CD4-positive, alpha-beta T cell treated with Interleukin-6 at 100 ng/mL for 8 hours (primary cell): ENCODE data around the gene HUNK.
"Not testable (repeated sequence)": the region's sequence is repeated elsewhere in the genome, so short reads cannot be mapped to it uniquely, and the experiment has no call there.

Experiments used
- DNase-seq: peaks from one replicate; pipeline ENCODE4 v3.0.0-alpha.2; 2020; ENCODE audit warnings: mixed read lengths, low spot score

Gene HUNK

DNA sequence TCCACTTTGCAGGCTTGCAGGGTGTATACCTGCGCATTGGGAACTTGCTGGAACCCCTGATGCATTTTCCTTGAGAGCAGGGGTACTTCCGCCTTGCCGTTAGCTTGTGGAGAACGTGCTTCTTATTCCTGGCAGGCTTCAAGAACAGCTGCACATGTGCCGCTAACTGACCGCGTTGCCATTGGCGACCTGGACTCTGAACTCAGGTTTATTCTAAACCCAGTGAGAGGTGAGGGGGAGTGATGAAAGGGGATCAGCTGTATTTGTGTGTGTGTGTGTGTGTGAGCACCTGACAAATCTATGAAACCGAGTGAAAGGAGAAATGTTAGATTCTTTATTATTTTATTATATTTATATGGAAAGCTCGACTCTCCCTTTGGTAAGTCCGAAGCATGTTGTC is 128.6 kb downstream of the HUNK start:
- no peak for DNase-seq

DNA sequence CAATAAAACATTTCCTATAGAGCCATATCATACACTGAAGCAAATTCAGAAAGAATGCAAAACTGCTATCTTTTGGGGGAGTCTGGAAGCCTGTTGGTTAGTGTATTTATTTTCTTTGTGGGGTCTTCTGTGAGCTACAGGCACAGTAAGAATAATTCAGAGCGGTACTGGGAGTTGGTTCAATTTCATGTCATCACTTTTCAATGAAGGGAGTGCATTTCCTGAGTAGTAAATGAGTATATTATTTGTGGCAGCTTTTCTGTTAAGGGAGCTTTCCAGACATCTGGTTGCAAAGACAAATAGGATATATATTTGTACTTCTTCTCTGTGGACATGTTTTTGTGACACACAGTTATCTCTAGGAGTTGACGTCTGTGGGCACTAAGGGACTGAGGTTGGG is 130.6 kb downstream of the HUNK start:
- no peak for DNase-seq

DNA sequence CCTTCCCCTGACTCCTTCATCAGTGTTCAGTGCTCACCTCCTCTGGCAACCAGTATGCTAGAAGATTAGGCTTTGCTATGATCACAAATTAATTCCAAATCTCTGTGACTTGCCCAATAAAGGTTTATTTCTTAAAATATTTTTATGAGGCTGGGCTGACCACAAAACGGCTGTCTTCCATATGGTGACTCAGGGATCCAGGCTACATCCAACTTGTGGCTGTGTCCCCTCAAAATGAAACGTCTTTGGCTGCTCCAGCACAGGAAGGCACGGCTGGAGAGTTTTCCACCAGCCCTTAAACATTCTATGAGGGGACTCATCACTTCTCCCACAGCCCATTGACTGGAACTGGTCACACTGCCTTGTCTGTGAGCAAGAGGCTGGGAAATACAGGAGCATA is 131.5 kb downstream of the HUNK start:
- DNase-seq = no peak

DNA sequence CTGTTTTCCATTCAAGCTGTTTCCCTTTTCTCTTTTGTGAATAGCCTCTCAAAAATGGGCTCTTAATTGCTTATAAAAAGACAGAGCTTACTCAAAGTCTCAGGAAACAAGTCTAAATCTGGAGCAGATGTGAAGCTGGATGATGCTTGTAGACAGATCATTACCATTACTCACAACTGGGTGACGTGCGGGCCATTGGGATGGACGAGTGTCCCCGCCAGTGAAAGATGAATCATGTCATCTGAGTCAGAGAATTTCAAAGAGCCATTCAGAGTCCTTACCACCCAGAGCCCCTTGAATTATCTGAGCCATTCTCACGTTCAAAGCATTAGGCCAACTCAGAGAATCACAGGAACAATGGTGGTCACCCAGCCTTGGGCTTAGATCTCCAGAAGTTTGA is 134.6 kb downstream of the HUNK start:
- DNase-seq = no peak

DNA sequence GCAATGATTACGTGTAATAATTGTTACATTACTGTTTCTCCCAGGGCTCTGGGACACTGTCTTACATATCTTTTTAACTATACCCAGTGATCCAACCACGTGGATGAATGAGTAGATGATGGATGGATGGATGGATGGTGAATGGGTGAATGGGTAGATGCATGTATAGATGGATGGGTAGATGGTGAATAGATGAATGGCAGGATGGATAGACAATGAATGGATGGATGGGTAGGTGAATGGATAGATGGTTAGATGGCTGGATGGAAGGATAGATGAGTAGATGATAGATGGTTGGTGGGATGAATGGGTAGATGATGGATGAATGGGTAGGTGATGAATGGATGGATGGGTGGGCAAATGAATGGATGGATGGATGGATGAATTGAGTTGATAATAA is 135.9 kb downstream of the HUNK start:
- DNase-seq = no peak

DNA sequence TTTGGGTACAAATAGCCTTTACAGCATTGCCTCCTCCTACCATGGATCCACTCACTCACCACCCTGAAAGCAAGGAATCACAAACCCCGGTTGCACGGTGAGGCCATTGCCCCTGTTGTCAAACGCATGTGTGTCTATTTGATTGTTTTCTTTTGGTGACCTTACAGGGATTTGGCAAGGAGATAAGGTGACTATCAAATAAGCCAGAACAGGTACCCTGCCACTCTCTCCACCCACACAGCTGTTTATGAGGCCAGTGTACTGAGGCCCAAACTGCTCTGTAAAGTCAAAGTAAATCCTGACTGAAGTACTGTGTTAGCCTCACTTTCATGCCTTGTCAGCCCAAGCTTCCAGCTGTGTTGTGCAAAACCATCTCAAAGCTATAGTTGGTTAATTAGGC is 136.4 kb downstream of the HUNK start:
- no peak for DNase-seq

DNA sequence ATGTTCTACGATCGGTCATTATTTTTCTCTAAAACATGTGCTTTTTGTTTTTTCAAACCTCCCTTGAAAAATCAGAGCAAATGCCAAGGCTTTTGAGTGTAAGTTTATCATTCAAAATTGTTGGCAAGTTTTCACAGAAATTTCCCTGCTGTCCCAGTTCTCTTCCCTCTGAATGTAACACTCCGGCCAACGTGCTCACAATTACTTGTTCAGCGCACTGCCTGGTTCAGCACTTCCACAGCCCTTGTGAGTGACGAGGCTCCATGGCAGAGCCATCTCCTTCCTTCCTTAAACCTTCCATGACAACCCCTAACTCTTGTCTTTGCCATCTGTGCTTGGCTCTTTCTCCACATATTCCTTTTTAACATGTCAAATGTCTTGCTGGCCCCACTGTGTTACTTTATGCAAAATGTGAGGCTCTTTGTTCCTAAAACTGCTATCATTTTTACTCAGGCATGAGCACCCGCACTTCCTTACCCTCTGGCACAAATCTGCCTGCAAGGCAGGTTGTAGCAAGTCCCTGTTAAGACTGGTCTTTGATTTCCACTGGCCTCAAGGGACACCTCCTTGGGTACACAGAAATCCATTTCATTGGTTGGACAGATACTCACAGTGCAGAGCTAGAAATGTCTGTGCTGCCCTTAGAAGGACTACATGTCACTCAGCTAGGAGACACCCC is 142.8 kb downstream of the HUNK start:
- no peak for DNase-seq

DNA sequence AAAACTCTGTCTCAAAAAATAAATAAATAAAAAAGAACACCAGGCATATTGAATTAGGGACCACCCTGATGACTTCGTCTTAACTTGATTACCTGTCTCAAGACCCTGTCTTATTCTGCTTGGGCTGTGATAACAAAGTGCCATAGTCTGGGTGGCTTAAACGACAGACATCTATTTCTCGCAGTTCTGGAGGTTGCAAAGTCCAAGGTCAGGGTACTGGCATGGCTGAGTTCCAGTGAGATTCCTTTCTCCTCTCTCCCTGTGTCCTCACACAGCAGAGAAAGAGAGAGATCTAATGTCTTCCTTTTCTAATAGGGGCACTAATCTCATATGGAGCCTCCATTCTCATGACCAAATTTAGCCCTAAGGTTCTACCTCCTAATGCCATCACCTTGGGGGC is 145.6 kb downstream of the HUNK start:
- DNase-seq = no peak

DNA sequence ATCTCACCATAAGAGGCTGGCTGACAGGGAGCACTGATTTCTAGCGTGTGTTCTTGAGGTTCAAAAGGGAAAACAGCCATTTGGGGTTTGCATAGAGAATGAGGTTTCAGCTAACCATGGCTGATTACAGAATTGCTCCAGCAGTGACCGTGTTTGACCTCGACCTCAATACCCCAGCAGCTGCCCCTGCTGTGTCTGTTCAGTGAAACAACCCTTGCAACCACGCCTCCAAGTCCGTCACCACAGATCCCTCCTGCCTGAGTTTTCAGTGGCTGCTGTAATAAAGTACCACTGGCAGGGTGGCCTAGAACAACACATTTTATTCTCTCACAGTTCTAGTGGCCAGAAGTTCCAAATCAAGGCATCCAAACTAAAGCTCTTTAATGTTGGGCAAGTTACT is 147.7 kb downstream of the HUNK start:
- DNase-seq = no peak

DNA sequence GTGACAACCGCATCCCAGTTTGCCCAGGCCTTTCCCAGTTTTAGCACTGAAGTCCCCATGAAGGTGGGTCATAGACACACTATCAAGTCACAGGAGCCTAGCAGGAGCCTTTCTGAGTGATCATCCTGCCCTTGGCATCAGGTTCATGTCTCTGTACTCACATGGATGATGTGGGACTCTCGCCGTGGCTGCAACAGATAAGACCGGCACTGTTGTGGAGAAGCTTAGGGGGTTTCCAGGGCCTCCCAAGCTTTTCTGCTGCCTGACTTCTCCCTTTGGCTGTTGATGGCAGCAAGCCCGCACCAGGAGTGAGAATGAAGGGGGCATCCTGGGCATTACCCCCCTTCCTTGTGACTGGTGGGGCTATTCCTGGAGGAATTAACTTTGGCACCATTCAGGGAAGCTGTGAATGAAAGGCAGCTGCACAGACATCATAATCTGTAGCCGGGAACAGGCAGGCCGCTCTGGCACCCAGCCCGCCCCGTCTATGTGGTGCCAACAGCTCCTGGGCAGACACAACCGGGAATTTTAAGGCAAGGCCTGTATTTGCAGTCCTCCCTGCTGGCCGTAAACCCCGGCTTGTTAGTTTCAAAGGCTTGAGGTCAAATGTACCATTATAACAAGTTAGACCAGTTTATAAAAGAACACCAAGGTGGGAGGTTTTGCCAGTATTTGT is 148.6 kb downstream of the HUNK start:
- no peak for DNase-seq

DNA sequence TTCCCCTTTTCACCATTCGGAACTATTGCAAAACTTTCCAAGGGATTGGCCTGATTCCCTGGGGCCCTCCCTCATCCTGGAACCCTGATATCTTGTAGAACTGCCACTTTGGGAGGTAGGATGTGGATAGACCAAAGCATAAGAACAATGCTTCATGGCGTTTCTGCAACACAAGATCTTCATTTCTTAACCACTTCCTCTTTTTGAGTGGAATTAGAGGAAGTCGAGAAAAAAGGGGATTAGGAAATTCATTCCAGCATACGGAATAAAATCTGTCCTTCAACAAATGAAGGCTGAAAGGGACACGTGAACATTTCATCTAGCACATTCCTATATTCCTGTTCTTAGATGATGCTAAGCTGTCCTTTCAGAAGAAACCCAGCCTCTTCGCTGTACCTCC is 149.3 kb downstream of the HUNK start:
- DNase-seq = no peak

DNA sequence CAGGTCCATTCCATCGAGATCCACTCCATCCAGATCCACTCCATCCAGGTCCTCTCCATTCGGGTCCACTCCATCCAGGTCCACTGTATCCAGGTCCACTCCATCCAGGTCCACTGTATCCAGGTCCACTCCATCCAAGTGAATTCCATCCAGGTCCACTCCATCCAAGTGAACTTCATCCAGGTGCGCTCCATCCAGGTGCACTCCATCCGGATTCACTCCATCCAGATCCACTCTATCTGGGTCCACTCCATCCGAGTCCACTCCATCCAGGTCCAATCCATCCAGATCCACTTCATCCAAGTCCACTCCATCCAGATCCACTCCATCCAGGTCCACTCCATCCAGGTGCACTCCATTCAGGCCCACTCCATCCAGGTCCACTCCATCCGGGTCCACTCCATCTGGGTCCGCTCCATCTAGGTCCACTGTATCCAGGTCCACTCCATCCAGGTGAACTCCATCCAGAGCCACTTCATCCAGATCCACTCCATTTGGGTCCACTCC is 157.4 kb downstream of the HUNK start:
- no peak for DNase-seq

DNA sequence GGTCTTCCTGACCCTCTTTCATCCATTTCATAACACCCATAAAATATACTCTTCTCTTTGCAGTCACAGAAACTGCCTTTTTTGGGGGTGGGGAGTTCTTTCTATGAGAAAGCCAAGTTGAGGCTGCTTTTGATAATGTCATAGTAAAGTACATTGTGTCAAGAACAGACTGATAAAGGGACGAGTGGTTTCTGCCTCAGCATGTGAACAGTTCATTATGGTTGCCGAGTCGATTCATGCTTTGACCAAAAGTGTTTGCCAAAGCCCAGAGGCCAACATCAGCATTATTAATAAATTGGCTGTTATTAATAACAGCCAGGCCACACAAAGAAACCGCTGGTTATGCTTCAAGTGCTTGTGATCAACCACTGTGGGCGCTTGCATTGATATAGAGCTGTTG is 162.0 kb downstream of the HUNK start:
- no peak for DNase-seq

DNA sequence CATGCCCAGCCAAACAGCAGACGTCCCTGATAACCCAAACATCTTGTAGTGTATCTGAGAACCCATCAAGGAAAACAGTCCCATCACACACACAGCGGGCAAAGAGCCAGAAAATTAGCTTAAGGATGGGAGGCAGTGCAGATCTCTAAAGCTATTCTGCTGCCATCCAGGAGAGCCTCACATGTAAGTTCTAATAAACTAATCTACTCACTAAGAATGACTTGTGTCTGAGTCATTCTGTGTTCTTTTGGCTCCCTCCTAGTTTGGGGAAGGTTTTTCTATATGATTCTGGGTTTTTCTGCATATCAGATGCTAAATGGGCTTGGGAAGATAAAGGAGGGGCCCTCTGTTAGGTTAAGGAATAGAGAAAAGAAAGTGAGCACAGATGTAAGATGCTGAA is 162.8 kb downstream of the HUNK start:
- DNase-seq = no peak

DNA sequence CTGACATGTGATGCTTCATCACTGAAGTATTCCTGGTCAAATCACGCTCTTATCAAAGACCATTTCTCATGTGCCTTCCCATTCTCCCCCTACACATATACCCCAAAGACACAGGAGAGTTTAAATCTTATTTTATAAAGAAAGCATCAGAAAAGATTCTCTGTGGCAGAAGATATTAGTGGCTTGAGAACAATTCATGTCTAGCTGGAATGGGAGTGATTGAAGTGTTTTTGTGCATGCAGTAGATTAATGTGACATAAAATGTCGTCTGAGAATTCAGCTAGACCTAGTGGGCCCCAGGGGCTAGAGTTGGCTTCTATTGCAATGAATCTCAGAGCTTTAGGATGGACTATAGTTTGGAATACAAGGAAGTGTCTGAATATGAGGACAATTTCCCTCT is 163.9 kb downstream of the HUNK start:
- DNase-seq = no peak

DNA sequence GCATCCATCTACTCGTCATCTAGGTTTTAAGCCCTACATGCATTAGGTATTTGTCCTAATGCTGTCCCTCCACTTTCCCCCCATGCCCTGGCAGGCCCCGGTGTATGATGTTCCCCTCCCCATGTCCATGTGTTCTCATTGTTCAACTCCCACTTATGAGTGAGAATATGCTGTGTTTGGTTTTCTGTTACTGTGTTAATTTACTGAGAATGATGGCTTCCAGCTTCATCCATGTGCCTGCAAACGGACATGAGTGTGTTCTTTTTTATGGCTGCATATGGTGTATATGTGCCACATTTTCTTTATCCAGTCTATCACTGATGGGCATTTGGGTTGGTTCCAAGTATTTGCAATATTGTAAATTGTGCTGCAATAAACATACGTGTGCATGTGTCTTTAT is 165.9 kb downstream of the HUNK start:
- DNase-seq = not testable (repeated sequence)

DNA sequence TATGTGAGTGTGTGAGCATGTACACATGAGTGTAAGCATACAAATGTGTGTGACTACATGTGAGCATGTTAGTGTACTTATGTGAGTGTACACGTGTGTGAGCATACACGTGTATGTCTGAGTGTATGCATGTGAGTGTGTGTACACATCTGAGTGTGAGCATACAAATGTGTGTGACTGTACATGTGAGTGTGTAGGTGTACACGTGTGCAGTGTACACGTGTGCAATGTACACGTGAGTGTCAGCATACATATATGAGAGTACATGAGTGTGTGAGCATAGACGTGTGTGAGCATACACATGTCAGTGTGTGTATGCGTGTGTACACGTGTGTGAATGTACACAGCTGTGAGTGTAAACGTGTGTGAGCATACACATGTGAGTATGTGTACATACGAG is 170.6 kb downstream of the HUNK start:
- no peak for DNase-seq

DNA sequence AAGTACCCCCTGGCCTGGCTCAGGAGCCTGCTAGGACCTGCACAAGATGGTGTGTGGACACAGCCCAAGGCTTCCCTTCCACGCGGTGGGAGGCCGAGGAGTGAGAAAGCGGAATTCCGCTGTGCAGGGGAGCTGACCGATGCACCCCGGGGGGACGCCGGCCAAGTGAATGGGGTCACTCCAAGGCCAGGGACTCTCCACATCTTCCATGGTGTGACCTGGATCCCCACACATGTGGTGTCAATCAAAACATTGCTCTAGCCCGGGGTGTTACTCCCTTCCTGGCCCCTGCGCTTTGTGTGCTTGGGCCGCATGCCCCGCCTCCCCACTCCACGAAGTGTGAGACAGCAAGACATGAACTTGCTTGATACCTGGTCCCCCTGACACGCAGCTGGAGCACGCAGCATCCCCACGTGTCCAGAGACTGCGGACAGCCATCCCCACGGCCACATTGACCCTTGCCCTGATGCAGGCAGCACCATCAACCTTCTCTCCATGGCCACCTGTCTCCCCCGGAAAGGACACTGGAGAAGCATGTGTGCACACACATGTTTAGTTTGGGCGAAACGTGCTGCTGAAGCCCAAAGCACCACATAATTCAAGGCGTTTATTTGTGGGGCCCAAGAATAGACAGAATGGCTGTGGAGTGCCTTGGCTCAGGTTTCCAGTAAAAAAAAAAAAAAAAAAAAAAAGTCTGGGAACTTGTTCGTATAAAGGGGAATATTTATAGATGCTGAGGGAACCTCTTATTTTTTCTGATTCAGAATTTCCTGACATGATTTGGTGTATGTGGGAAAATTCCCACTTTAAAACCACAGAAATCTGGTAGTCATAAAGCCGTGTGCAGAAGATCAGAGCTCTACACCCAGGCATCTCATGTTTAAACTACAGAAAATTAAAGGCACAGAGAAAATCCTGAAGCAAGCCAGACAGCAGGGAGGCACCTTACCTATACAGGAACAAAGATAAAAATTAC is 171.7 kb downstream of the HUNK start:
- DNase-seq = no peak

DNA sequence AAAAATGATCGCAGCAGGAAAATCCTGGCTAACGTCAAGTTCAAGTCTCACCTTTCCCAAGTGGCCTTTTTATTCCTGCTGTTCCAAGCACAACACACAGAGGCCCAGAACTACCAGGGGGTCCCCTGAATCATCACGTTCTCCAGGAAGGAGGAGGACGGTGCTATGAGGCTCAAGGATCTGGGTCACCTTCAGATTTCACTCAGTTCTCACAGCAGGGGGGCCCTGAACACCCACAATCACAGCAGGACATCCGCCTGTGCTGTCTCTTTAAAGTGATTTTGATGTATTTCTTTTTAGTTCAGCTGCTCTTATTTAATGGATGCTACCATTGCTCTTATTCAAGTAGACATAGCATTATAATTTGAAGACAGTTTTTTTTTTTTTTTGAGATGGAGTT is 173.4 kb downstream of the HUNK start:
- DNase-seq = no peak

DNA sequence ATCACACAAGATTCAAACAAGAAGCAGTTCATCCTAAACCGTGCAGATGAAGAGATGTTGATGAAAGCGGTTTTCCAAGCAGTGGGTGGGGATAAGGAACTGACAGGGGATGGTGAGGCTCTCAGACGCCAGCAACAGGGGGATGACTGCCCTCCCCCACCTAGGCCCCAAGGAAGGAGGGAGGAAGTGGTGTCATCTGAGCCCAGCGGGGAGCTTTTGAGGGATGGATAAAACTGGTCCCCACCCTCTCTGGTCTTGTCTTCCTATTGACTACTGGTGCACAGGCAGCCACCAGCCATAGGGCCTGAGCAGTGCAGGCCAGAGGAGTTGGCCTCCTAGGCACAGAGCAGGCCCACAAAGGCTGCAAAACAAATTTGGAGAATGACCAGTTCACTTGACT is 175.5 kb downstream of the HUNK start:
- DNase-seq = no peak
